Uterus (tissue), 4 donors: ENCODE results near the gene HEBP1. TPM values are rescaled to one million over a fixed set of nuclear protein-coding genes. Genes with fewer than 3 reads are reported as not detected.

ENCODE experiments used
- DNase-seq, 2 donors: peaks; one replicate each; pipeline ENCODE4 v3.0.0-alpha.2; 2019 to 2020
- H3K27ac ChIP-seq, 2 donors: fragments of 200-600 bp; sonication (generic); 1 replicate in 1 of 2; 2 replicates in 1 of 2; pipeline ENCODE4 v1.5.1; 2016 to 2018
- H3K27me3 ChIP-seq, 2 donors: fragments of 200-600 bp; sonication (generic); one replicate each; pipeline ENCODE4 v1.5.1; 2018 to 2019; ENCODE audit warnings: control low read depth in 1 of 2
- H3K36me3 ChIP-seq, 2 donors: fragments of 200-600 bp; sonication (generic); one replicate each; pipeline ENCODE4 v1.5.1; 2019; ENCODE audit warnings: control low read depth in 1 of 2
- H3K4me1 ChIP-seq, 2 donors: fragments of 200-600 bp; sonication (generic); one replicate each; pipeline ENCODE4 v1.5.1; 2018 to 2019; ENCODE audit warnings: control low read depth in 1 of 2
- H3K4me3 ChIP-seq, 2 donors: fragments of 200-600 bp; sonication (generic); 1 replicate in 1 of 2; 2 replicates in 1 of 2; pipeline ENCODE4 v1.5.1; 2018 to 2019; ENCODE audit warnings: mild to moderate bottlenecking in 1 of 2
- H3K9me3 ChIP-seq, 2 donors: fragments of 200-600 bp; sonication (generic); one replicate each; pipeline ENCODE4 v1.5.1; 2019; ENCODE audit warnings: control low read depth in 1 of 2
- CTCF ChIP-seq, 4 experiments: fragments of 200-600 bp in 2 of 4; fragments of 450-650 bp in 2 of 4; sonication (generic) in 2 of 4; IDR thresholded peaks; one replicate each; pipeline ENCODE4 v1.5.1; 2016 to 2019; ENCODE audit warnings: antibody characterized with exemption in 4 of 4, mild to moderate bottlenecking in 2 of 4, moderate library complexity in 1 of 4
- POLR2A ChIP-seq, 2 donors: fragments of 450-650 bp; IDR thresholded peaks; one replicate each; pipeline ENCODE4 v1.6.1; 2016; ENCODE audit warnings: antibody characterized with exemption in 2 of 2, mild to moderate bottlenecking in 1 of 2, moderate library complexity in 1 of 2
- intact Hi-C: fragments of 100-400 bp; cut with DNase I; formaldehyde crosslinking; loops from one replicate; pipeline ENCODE4 v1.15.1; 2023; ENCODE audit warnings: low total_unique reads
- total RNA-seq, 4 donors: library from RNA; depleted of rRNA in 3 of 4; stranded (reverse); fragments of >200 nt in 3 of 4; gene quantifications; one replicate each; pipeline versions ENCODE4 v1.1.0 to v1.2.4, GENCODE V29; 2014 to 2023
- donor health status: DM: yes; HTN: yes; CAD: no.

The HEBP1 gene
- total RNA-seq, 4 donors from 2014 or later, result 10.5 to 64.4 (median 40.9) TPM

DNA sequence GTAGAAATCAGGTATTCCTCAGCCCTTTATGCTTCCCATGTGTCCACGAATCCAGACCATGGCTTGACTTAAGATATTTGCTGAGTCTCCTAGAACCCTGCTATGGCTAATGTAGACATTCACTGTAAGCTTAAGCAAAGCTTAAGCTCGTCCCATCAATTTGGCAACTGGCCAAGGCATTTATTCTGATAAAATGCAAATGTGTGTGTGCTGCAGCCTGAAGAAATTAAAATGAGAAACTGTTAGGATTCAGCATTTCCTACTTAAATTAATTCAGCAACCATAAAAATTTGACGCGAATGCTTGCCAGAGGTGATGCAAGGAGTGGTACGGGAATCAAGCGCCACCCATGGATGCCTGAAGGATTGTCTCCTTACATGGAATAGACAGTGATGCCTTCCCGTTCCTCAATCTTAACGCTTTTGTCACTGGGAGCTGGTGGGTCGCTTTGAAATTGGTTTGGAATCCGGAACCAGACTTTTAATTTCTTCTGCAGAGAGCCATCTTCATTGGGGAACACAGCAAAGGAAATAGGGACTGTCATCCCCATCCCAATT lies 13.2 kb downstream of the HEBP1 start:
- no peaks in the 10 kb centered on the region for H3K9me3 ChIP-seq
- H3K4me3 ChIP-seq, result no peak overlapping the region
- no peaks in the 10 kb centered on the region for H3K27me3 ChIP-seq
- DNase-seq, result no peak
- H3K36me3 ChIP-seq, result no peaks in the 10 kb centered on the region
- no peak overlapping the region for H3K27ac ChIP-seq
- H3K4me1 ChIP-seq, result peaks cover 0 to 4% of the 10 kb centered on the region in 2 donors
- TF ChIP-seq CTCF (IDR thresholded peaks at IDR 0.05) (no peak), POLR2A (IDR thresholded peaks at IDR 0.05) (no peak)
- intact Hi-C loops, result no loop called here

GRCh38 chr12:12985817-12986408 lies 14.2 kb downstream of the HEBP1 start:
- intact Hi-C loops, result no loop called here
- H3K9me3 ChIP-seq, result no peaks in the 10 kb centered on the region
- peak in 2 of 4 experiments; percentile 12 to 14 for TF ChIP-seq CTCF (IDR thresholded peaks at IDR 0.05)
- TF ChIP-seq POLR2A (IDR thresholded peaks at IDR 0.05), result no peak
- H3K27me3 ChIP-seq, result no peaks in the 10 kb centered on the region
- H3K27ac ChIP-seq, result no peak overlapping the region
- no peaks in the 10 kb centered on the region for H3K36me3 ChIP-seq
- H3K4me3 ChIP-seq, result no peak overlapping the region
- DNase-seq, result no peak
- no peaks in the 10 kb centered on the region for H3K4me1 ChIP-seq

DNA sequence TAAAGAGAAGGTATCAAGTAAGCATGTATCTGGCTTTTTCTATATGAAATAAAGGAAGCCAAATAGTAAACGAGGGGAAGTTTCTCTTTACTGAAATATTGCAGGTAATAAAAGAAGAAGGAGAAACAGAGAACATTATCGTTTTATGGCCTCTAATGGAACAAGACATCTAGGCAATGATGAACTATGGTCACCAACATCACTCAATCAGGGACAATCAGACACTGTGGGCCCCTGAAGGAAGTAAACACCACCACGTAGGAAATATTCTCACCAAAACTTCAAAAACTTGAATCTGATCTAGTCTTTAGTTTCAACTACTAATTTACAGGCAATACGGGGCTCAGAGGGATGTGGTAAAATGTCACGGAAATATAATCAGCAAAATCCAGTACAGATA lies 15.9 kb downstream of the HEBP1 start:
- Histone ChIP-seq H3K27me3 (no peaks in the 10 kb centered on the region), H3K4me1 (peaks cover 3 to 6% of the 10 kb centered on the region in 2 donors)
- intact Hi-C loops, result no loop called here

DNA sequence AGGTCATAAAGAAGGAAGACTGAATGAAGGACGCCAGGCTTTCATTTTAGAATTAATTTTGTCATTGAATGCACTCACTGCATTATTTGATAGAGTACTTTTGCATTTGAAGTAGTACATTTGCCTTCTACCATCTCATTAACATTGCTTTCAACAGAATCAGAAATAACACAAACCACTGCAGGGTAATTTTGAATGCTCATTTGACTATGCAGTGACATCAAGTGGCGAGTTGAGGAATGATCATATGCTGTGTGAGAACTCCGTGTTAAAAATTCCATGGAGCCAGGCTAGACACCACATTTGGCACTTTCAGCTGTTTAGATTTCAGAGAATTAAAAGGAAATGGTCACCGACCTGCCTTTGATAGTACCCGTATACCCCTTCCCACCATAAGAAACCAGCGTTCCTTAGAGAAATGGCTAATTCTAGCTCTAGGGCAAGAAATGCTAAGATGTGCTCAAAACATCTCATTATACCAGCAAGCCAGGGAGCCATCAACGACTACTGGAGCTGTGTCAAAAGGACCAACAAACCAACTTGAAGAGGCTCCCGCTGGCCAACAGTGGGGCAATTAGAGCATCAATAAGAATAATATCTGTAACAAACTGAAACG lies 16.5 kb downstream of the HEBP1 start:
- no peaks in the 10 kb centered on the region for H3K27me3 ChIP-seq
- peaks cover 4 to 6% of the 10 kb centered on the region in 2 donors for H3K4me1 ChIP-seq
- peak overlapping the region in 1 of 2 donors; percentile 17 for H3K27ac ChIP-seq
- intact Hi-C loops, result no loop called here
- peak; percentile 45 to 67 (median 59) for TF ChIP-seq CTCF (IDR thresholded peaks at IDR 0.05)
- TF ChIP-seq POLR2A (IDR thresholded peaks at IDR 0.05), result no peak
- H3K9me3 ChIP-seq, result no peaks in the 10 kb centered on the region
- peak in 1 of 2 donors; percentile 36 for DNase-seq
- H3K36me3 ChIP-seq, result no peaks in the 10 kb centered on the region
- no peak overlapping the region for H3K4me3 ChIP-seq

More for the DNA sequence above, 15.9 kb downstream of the HEBP1 start:
- DNase-seq, result no peak
- Histone ChIP-seq H3K4me3 (no peak overlapping the region), H3K27ac (no peak overlapping the region), H3K36me3 (no peaks in the 10 kb centered on the region), H3K9me3 (no peaks in the 10 kb centered on the region)
- TF ChIP-seq CTCF (IDR thresholded peaks at IDR 0.05) (no peak), POLR2A (IDR thresholded peaks at IDR 0.05) (no peak)

DNA sequence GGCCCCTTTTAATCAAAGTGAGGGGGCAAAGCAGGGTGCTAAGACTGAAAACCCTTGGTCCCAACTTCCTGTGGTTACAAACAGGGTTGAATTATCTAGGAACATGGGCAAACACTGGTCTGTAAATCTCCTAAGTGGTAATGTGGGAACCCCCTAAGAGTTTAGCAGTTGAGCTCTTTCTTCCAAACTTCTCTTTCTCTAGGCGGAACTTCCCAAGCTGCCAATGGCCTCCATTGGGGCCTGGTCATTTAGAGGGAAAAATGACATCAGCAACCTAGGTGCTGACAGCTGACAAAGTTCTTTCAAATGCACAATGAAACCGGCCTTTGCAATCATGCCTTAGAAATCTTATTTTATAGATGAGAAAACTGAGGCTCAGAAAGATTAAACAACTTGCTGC lies 17.7 kb downstream of the HEBP1 start:
- H3K36me3 ChIP-seq, result no peaks in the 10 kb centered on the region
- no peak for DNase-seq
- intact Hi-C loops, result no loop called here

More for the DNA sequence above, 17.7 kb downstream of the HEBP1 start:
- H3K27ac ChIP-seq, result no peak overlapping the region
- no peaks in the 10 kb centered on the region for H3K27me3 ChIP-seq
- no peak for TF ChIP-seq POLR2A (IDR thresholded peaks at IDR 0.05)
- no peak for TF ChIP-seq CTCF (IDR thresholded peaks at IDR 0.05)
- peaks cover 4 to 6% of the 10 kb centered on the region in 2 donors for H3K4me1 ChIP-seq
- H3K4me3 ChIP-seq, result no peak overlapping the region
- no peaks in the 10 kb centered on the region for H3K9me3 ChIP-seq
